Ishikawa (cell line): ENCODE measurements around the gene TMEM87B.

Experiments
- CEBPB ChIP-seq: IDR thresholded peaks from 2 replicates; pipeline ENCODE4 v1.6.1; 2012
- CREB1 ChIP-seq: IDR thresholded peaks from 2 replicates; pipeline ENCODE4 v1.6.1; 2012; ENCODE audit warnings: low read depth
- EGR1 ChIP-seq: IDR thresholded peaks from 2 replicates; pipeline ENCODE4 v1.6.1; 2012
- EP300 ChIP-seq: IDR thresholded peaks from 2 replicates; pipeline ENCODE4 v1.6.1; 2012; ENCODE audit warnings: borderline replicate concordance
- FOXM1 ChIP-seq: IDR thresholded peaks from 2 replicates; pipeline ENCODE4 v1.6.1; 2012; ENCODE audit warnings: low read depth, borderline replicate concordance
- MAX ChIP-seq: IDR thresholded peaks from 2 replicates; pipeline ENCODE4 v1.6.1; 2012
- NFIC ChIP-seq: IDR thresholded peaks from 2 replicates; pipeline ENCODE4 v1.6.1; 2012
- RAD21 ChIP-seq: IDR thresholded peaks from 2 replicates; pipeline ENCODE4 v1.6.1; 2012; ENCODE audit warnings: low read depth
- TAF1 ChIP-seq: IDR thresholded peaks from 2 replicates; pipeline ENCODE4 v1.6.1; 2012; ENCODE audit warnings: low read depth, mild to moderate bottlenecking
- TCF12 ChIP-seq: IDR thresholded peaks from 2 replicates; pipeline ENCODE4 v1.6.1; 2012; ENCODE audit warnings: low read depth
- TEAD4 ChIP-seq: IDR thresholded peaks from 2 replicates; pipeline ENCODE4 v1.6.1; 2012
- YY1 ChIP-seq: IDR thresholded peaks from 2 replicates; pipeline ENCODE4 v1.6.1; 2012; ENCODE audit warnings: low read depth
- ZBTB7A ChIP-seq: IDR thresholded peaks from 2 replicates; pipeline ENCODE4 v1.6.1; 2012; ENCODE audit warnings: low read depth
- TF ChIP-seq, protein P1 (sequence below): IDR thresholded peaks from 2 replicates; pipeline ENCODE4 v1.6.1; 2012
- TF ChIP-seq, protein P2 (sequence below): IDR thresholded peaks from 2 replicates; pipeline ENCODE4 v1.6.1; 2012; ENCODE audit warnings: low read depth, mild to moderate bottlenecking

The TMEM87B gene

DNA sequence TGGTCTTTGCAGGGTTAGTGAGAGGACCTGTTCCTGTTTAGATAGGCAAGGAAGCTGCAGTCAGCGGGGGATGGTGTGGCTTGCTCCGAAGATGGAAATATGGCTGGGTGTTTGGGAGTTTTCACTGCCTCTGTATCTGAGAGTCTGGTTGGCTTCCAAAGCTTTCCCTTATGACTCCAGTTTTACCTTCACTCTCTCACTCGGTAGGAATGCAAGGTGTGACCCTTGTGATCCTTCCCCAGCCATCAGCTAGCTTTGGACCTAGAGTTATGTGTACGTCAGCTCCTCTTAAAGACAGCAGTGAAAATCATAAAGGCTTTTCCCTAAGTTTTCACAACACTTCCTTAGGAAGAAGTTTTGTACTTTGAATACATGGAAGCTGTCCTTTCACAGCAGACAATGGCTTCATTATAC is 35.5 kb upstream of the TMEM87B start:
- no peak for TF ChIP-seq CREB1
- TF ChIP-seq NFIC = no peak
- TF ChIP-seq RAD21 = no peak
- no peak for TF ChIP-seq FOXM1
- no peak for TF ChIP-seq TEAD4
- TF ChIP-seq, protein P1, sequence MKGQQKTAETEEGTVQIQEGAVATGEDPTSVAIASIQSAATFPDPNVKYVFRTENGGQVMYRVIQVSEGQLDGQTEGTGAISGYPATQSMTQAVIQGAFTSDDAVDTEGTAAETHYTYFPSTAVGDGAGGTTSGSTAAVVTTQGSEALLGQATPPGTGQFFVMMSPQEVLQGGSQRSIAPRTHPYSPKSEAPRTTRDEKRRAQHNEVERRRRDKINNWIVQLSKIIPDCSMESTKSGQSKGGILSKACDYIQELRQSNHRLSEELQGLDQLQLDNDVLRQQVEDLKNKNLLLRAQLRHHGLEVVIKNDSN = no peak
- no peak for TF ChIP-seq MAX
- TF ChIP-seq EGR1 = no peak
- no peak for TF ChIP-seq TAF1
- TF ChIP-seq YY1 = no peak
- no peak for TF ChIP-seq CEBPB
- TF ChIP-seq, protein P2, sequence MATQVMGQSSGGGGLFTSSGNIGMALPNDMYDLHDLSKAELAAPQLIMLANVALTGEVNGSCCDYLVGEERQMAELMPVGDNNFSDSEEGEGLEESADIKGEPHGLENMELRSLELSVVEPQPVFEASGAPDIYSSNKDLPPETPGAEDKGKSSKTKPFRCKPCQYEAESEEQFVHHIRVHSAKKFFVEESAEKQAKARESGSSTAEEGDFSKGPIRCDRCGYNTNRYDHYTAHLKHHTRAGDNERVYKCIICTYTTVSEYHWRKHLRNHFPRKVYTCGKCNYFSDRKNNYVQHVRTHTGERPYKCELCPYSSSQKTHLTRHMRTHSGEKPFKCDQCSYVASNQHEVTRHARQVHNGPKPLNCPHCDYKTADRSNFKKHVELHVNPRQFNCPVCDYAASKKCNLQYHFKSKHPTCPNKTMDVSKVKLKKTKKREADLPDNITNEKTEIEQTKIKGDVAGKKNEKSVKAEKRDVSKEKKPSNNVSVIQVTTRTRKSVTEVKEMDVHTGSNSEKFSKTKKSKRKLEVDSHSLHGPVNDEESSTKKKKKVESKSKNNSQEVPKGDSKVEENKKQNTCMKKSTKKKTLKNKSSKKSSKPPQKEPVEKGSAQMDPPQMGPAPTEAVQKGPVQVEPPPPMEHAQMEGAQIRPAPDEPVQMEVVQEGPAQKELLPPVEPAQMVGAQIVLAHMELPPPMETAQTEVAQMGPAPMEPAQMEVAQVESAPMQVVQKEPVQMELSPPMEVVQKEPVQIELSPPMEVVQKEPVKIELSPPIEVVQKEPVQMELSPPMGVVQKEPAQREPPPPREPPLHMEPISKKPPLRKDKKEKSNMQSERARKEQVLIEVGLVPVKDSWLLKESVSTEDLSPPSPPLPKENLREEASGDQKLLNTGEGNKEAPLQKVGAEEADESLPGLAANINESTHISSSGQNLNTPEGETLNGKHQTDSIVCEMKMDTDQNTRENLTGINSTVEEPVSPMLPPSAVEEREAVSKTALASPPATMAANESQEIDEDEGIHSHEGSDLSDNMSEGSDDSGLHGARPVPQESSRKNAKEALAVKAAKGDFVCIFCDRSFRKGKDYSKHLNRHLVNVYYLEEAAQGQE = no peak
- no peak for TF ChIP-seq ZBTB7A
- TF ChIP-seq TCF12 = no peak
- TF ChIP-seq EP300 = no peak

GRCh38 chr2:112020561-112020960 is 34.5 kb upstream of the TMEM87B start:
- TF ChIP-seq TCF12 (no peak), EGR1 (no peak), TEAD4 (no peak), NFIC (no peak), YY1 (no peak), TAF1 (no peak), MAX (no peak), CEBPB (no peak), RAD21 (no peak), FOXM1 (no peak), ZBTB7A (no peak), CREB1 (no peak), EP300 (no peak)
- TF ChIP-seq, protein P1 = no peak
- TF ChIP-seq, protein P2 = no peak

GRCh38 chr2:112021290-112021689 is 33.8 kb upstream of the TMEM87B start:
- no peak for TF ChIP-seq ZBTB7A

- TF ChIP-seq EGR1 = no peak
- TF ChIP-seq TEAD4 = no peak
- no peak for TF ChIP-seq CREB1
- no peak for TF ChIP-seq TCF12
- TF ChIP-seq, protein P2 = no peak
- TF ChIP-seq TAF1 = no peak
- no peak for TF ChIP-seq YY1
- TF ChIP-seq CEBPB = no peak
- no peak for TF ChIP-seq MAX
Measured at GRCh38 chr2:112021781-112022231, 33.3 kb upstream of the TMEM87B start.

DNA sequence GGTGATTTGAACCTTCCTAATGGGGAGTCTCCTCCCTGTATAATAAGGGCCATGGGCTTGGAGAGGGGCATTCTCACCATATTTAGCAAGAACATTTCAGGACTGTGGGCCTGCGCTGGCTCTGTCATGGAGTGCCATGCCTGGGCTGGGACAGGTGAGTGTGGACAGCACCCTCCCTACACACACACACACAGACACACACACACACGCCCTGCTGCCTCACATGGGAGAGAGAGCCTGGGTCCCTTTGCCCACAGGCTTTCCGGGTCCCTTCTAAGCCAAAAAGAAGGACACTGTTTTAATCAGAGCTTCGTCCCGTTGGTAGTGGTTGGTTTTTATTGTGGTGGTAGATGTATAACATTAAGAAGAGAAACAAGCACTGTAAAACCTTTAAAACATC is 31.4 kb upstream of the TMEM87B start:
- no peak for TF ChIP-seq EGR1
- no peak for TF ChIP-seq TCF12
